Left ventricle myocardium inferior (tissue), 1 donor: Measurements from ENCODE around the gene ZNF740. TPM values are rescaled to one million over a fixed set of nuclear protein-coding genes. Genes with fewer than 3 reads are reported as not detected.
A peak's percentile ranks its signal among the peaks of the same experiment; 100 is the strongest.

Experiments
- DNase-seq: peaks from one replicate; pipeline ENCODE4 v3.0.0-alpha.2; 2020
- H3K27ac ChIP-seq: fragments of 200-600 bp; replicated peaks from 2 replicates; pipeline ENCODE4 v1.8.0; 2021
- H3K27me3 ChIP-seq: fragments of 200-600 bp; 2 replicates; pipeline ENCODE4 v1.8.0; 2021; ENCODE audit warnings: low read depth
- H3K36me3 ChIP-seq: fragments of 200-600 bp; 2 replicates; pipeline ENCODE4 v1.8.0; 2021
- H3K4me1 ChIP-seq: fragments of 200-600 bp; 2 replicates; pipeline ENCODE4 v1.8.0; 2021
- H3K4me3 ChIP-seq: fragments of 200-600 bp; 2 replicates; pipeline ENCODE4 v1.8.0; 2021; ENCODE audit warnings: mild to moderate bottlenecking, moderate library complexity
- H3K9me3 ChIP-seq: fragments of 200-600 bp; replicated peaks from 2 replicates; pipeline ENCODE4 v1.8.0; 2021
- CTCF ChIP-seq: fragments of 200-600 bp; IDR thresholded peaks from 2 replicates; pipeline ENCODE4 v1.8.0; 2021; ENCODE audit warnings: antibody characterized with exemption, mild to moderate bottlenecking, borderline replicate concordance
- intact Hi-C: fragments of 100-400 bp; cut with micrococcal nuclease; formaldehyde crosslinking; loops from one replicate; pipeline ENCODE4 v1.11.0; 2022
- total RNA-seq: library from RNA; stranded (reverse); fragmentation: NEBNext Ultra II Directional; extraction: Animal tissue kit (Norgen Biotek cat#: 25700); gene quantifications from one replicate; pipeline ENCODE4 v1.2.1, GENCODE V29; 2021
- donor health status: DM: no; HTN: yes; CAD: no; lungs with severe emphysema.

Gene ZNF740
- total RNA-seq, 1 donor from 2014 or later: 26.5 TPM

DNA sequence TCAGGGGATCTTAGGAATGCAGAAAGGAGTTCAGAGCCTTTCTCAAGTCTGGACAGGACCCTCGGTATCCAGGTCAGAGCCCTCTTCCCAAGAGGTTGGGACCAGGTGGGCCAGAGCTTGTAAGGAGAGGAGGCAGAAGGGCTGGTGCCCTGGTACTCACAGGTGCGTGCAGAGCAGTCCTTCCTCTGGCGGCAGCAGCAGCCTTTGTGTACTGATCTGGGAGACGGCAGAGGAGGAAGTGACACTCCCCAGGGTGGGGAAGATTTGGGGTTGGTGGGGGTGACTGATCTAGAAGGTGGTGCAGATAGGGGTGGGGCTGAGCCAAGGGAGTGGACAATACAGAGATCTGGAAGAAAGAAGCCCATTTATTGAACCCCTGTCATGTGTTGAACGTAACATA, 26.5 kb downstream of the ZNF740 start, which contains the start of gene ITGB7:
Gene ITGB7 (minus strand): TSS at position 210 of the 400 bp plus-strand sequence. CDS start 6,808 bp downstream, outside the sequence.
- peaks cover 24% of the 10 kb centered on the region for H3K36me3 ChIP-seq
- no peak within 1 kb of the TSS for H3K27ac ChIP-seq
- H3K27me3 ChIP-seq: no peaks in the 10 kb centered on the region
- no peak within 1 kb of the TSS for H3K4me3 ChIP-seq
- no peaks in the 10 kb centered on the region for H3K9me3 ChIP-seq
- peaks cover 17% of the 10 kb centered on the region for H3K4me1 ChIP-seq
- TF ChIP-seq CTCF: no peak
- no peak for DNase-seq
- intact Hi-C loops: no loop called here

DNA sequence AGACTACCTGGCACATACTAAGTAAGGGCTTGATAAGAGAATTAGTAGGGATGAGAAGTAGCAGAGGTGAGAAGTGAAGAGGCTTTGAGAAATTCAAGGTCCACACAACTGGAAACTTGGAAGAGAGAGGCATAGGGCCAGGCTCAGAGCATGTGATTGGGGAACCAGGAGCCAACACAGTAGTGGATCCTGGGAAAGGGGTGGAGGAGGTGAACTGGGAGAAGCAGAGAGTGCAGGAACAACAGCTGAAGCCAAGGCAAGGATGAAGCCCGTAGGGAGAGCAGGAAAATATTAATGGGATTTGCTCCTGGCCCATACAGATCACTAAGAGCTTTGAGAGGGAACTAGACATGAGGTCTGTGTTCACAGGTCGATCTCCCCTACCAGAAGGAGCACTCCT, 27.9 kb downstream of the ZNF740 start:
- H3K27ac ChIP-seq: peak overlapping the region; percentile 46
- intact Hi-C loops: no loop called here
- TF ChIP-seq CTCF: no peak

DNA sequence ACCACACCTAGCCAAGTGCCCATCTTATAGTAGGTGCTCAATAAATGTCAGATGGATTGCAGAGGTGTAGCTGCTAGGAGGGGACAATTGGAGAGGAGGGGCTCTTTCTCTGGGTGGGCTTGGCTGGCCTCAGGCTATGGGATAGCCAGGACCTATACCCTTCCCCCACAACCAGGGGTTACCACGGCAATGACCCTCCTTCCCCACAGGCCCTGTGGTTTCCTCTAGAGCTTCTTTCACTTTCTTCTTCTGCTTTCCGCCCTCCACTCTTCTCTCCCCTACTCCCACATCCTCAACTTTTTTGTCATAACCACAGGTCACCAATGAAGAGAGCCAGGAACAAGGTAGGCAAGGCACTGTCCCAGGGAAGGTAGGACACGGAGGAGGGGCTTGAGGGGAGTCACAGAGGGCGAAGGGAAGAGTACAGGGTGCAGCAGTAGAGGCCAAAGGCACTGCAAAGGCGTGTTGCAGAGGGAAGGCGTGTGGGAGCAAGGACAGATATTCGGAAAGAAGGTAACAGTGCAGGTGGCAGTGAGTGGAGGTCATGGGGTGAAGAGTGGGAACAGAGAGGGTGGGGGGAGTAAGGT, 28.4 kb downstream of the ZNF740 start:
- DNase-seq: no peak
- no peak for TF ChIP-seq CTCF
- Histone ChIP-seq H3K27ac (peak overlapping the region; percentile 46), H3K4me3 (no peak overlapping the region), H3K4me1 (peaks cover 33% of the 10 kb centered on the region), H3K27me3 (no peaks in the 10 kb centered on the region), H3K36me3 (peaks cover 42% of the 10 kb centered on the region), H3K9me3 (no peaks in the 10 kb centered on the region)
- intact Hi-C loops: no loop called here

More for the DNA sequence above, 27.9 kb downstream of the ZNF740 start:
- H3K27me3 ChIP-seq: no peaks in the 10 kb centered on the region
- peaks cover 37% of the 10 kb centered on the region for H3K36me3 ChIP-seq
- no peak overlapping the region for H3K4me3 ChIP-seq
- DNase-seq: no peak
- H3K4me1 ChIP-seq: peaks cover 28% of the 10 kb centered on the region
- H3K9me3 ChIP-seq: no peaks in the 10 kb centered on the region

GRCh38 chr12:53210843-53211242, 30.3 kb downstream of the ZNF740 start:
- Histone ChIP-seq H3K27me3 (no peaks in the 10 kb centered on the region), H3K4me1 (peaks cover 52% of the 10 kb centered on the region), H3K36me3 (peaks cover 49% of the 10 kb centered on the region), H3K4me3 (no peak overlapping the region), H3K9me3 (no peaks in the 10 kb centered on the region), H3K27ac (no peak overlapping the region)
- DNase-seq: no peak
- no peak for TF ChIP-seq CTCF
- intact Hi-C loops: loop anchor here (5.0 kb wide), 1 partner anchor 76 kb away; no protein-coding TSS in a partner anchor

- DNase-seq: no peak
Observed at GRCh38 chr12:53211476-53212381, 31.2 kb downstream of the ZNF740 start.

More at GRCh38 chr12:53211476-53212381, 31.2 kb downstream of the ZNF740 start:
- Histone ChIP-seq H3K27me3 (no peaks in the 10 kb centered on the region), H3K4me3 (no peak overlapping the region), H3K9me3 (no peaks in the 10 kb centered on the region), H3K4me1 (peaks cover 61% of the 10 kb centered on the region), H3K36me3 (peaks cover 49% of the 10 kb centered on the region), H3K27ac (no peak overlapping the region)
- intact Hi-C loops: loop anchor here (5.0 kb wide), 1 partner anchor 76 kb away; no protein-coding TSS in a partner anchor
- peak; percentile 39 for TF ChIP-seq CTCF
